Stimulated activated CD8-positive, alpha-beta memory T cell treated with anti-CD3 and anti-CD28 coated beads, Interleukin-4, amount 100 ng/mL, for 24 hours (primary cell): ENCODE data around the gene GSTA3.
"Not testable (repeated sequence)": the region's sequence is repeated elsewhere in the genome, so short reads cannot be mapped to it uniquely, and the experiment has no call there.

ENCODE experiments used
- DNase-seq: peaks from one replicate; pipeline ENCODE4 v3.0.0-alpha.2; 2020; ENCODE audit warnings: low read depth

Gene GSTA3

GRCh38 chr6:52858416-52858815 is 51.1 kb downstream of the GSTA3 start:
- no peak for DNase-seq

GRCh38 chr6:52856137-52856536 is 53.4 kb downstream of the GSTA3 start:
- DNase-seq = not testable (repeated sequence)

GRCh38 chr6:52849137-52849536 is 60.4 kb downstream of the GSTA3 start:
- DNase-seq = no peak
